HG02623 (cell line): ENCODE results near the gene DIP2A.
"Not testable (repeated sequence)": the region's sequence is repeated elsewhere in the genome, so short reads cannot be mapped to it uniquely, and the experiment has no call there.

ENCODE experiments used
- ATAC-seq: cut with Tn5 transposase; IDR thresholded peaks from one replicate; pipeline ENCODE4 v1.9.1; 2021; ENCODE audit warnings: moderate library complexity; ENCODE audit not compliant: unreplicated experiment

DIP2A gene

DNA sequence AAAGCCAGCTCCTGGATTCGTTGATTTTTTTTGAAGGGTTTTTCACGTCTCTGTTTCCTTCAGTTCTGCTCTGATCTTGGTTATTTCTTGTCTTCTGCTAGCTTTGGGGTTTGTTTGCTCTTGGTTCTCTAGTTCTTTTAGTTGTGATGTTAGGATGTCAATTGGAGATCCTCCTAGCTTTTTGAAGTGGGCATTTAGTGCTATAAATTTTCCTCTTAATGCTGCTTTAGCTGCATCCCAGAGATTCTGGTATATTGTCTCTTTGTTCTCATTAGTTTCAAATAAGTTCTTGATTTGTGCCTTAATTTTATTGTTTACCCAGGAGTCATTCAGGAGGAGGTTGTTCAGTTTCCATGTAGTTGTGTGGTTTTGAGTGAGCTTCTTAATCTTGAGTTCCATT is 120.7 kb downstream of the DIP2A start:
- ATAC-seq = not testable (repeated sequence)

DNA sequence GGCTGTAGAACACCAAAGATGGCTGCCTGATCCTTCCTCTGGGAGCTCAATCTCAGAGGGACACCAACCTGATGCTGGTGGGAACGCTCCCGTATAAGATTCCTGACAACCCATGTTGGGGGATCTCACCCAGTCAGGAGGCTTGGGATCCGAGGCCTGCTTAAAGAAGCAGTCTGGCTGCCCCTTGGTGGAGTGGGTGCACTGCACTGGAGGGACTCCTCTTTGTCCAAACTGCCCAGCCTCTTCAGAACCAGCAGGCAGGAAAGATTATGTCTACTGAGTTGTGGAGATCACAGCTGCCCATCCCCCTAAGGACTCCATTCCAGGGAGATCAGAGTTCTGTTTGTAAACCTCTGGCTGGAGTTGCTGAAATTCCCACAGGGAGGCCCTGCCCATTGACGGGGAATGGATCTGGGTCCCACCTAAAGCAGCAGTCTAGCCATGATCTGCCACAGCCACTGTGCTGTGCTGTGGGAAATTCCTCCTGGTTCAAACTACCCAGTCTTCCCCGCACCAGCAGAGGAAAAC is 123.2 kb downstream of the DIP2A start:
- no peak for ATAC-seq

DNA sequence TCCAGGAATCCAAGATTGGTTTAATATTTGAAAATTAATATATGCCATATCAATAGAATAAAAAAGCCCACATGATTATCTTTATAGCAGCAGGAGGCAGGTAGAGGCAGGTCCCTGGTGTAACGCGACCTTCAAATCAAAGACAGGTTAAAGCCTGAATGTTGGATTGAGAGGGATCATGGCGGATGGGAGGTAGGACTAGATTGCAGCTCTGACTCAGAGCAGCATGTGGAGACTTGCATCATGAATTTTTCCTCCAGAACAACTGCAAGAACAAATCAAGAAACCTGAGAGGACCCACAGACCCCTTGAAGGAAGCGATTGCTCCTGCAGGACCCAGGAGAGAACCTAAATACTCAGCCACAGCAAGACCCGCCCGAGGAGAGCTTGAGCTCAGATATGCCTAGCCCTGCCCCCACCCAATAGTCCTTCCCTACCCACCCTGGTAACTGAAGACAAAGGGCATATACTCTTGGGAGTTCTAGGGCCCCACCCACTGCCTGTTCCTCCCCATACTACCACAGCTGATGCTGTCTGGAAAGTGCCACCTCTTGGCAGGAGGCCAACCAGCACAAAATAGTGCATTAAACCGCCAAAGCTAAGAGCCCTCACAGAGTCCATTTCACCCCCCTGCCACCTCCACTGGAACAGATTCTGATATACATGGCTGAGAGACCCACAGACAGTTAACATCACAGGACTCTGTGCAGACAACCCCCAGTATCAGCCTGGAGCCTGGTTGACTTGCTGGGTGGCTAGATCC is 126.7 kb downstream of the DIP2A start:
- ATAC-seq = no peak

DNA sequence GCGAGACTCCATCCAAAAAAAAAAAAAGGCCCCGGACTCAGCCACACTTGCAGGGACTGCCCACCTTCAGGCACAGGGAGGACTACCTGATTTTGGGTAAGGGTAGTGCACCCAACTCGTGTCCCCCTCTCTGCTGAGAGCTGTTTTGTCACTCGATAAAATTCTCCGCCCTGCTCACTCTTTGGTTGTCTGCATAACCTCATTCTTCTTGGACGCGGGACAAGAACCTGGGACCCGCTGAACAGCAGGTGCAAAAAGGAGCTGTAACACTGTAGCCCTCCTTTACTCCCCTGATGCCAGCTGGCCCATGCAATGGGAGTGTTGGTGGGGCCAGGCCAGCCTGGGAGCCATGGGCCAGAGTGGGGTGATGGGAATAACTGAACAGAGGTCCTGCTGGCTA is 135.6 kb downstream of the DIP2A start:
- no peak for ATAC-seq

DNA sequence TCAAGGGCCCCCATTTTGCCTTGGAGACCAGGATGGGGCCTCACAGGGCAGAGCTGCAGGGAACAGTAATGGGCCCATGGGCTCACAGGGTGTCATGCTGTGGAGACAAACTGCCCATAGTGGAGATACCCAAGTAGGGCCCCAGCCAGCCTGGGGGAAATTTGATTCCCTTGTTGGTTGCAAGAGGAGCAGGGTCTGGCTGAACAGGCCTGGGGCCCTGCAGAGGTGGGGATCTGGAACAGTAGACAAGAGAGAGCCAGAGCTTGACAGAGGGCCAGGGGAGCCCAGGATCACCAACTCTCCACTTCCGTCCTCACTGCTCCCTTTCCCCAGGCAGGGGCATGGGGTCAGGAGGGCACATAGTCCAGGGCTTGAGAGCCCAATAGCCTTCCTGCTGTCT is 137.5 kb downstream of the DIP2A start:
- ATAC-seq = no peak

DNA sequence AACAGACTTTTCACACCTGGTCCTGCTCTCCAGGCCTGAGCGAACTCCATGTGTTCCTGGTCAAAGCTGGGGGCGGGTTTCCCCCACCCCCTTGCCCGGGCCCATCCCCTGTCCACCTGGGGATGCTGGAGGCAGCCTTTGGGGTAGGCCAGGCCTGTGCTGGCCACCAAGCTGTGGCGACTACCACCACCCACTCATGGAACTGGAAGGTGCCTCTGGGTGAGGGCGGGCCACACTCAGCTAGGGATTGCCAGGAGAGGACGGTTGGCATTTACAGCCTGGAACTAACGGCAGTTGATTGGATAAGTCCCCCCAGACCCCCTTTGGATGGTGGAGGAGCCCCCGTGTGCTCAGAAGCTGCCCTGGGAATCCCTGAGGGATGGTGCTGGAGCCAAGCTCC is 138.3 kb downstream of the DIP2A start:
- no peak for ATAC-seq

DNA sequence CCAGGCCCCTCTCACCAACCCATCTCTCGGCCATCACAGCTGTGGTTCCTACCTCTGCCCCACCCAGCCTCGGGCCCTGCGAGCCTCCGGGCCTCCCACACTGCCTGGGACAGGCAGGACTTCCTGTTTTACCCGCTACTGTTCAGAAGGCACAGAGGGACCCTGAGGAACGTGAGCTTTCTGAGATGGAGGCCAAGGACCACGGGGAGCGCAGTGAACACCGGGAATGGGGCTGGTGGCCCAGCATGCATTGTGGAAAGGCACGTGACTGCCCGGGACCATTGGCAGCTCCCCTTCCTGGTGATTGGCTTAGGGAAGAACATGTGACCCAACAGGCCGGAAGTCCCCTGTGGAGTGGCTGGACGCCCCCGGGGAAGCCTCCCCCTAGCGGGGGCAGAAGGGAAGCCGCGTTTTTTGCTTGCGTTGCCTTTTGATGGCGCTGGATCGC is 139.2 kb downstream of the DIP2A start:
- ATAC-seq = no peak

DNA sequence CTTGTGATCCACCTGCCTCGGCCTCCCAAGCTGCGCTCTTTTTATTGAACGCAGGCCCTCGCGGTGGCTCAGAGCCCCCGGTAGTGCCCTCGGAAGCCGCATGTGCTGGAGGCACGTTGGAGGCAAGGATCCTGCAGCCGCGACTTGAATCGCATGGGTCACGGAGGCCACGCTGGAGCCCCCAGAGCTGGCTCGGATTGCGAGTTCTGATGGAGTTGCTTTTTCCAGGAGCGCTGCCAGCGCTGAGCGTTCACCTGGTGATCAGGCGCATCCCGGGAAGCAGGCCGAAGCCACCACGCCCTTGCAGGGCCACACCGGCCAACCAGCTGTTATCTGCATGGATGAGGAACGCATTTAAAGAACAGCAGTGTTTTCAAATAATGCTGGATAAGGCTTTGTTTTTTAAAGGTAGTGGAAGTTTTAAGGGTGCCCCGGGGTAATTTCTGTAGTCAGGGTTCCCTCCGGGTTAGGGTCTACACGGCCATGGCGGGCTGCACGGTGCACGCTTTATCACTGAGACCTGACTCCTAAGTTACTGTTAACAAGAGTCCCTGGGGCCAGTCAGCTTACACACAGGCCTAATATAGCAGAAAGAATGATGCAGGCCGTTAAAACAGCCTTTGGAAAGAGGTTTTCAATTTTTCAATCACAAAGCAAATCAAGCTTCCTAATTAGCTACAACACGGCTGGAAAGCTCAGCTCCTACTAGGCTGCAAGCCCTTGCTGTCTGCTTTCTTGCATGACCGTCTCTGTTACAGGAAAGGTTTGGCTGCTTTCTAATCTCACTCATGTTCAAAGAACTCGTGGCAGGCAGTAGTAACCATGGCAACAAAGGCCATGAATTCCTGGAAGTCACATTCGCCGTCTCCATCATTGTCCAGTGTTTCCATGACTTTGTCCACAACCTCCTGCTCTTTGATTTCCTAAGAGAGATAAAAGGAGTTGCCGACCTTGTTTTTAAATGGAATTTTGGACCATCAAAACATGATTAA is 140.2 kb downstream of the DIP2A start:
- no peak for ATAC-seq

DNA sequence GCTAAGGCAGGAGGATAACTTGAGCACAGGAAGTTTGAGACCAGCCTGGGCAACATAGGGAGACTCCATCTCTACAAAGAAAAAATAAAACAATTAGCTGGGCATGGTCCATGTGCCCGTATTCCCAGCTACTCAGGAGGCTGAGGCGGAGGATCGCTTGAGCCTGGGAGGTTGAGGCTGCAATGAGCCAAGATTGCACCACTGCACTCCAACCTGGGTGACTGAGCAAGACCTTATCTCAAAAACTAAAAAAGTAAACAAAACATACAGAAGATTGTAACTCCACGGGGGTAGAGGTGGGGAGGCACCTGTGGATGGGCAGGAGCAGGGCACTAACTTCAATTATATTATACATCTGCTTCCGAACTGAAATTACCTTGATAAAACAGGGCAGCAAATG is 141.6 kb downstream of the DIP2A start:
- ATAC-seq = no peak

DNA sequence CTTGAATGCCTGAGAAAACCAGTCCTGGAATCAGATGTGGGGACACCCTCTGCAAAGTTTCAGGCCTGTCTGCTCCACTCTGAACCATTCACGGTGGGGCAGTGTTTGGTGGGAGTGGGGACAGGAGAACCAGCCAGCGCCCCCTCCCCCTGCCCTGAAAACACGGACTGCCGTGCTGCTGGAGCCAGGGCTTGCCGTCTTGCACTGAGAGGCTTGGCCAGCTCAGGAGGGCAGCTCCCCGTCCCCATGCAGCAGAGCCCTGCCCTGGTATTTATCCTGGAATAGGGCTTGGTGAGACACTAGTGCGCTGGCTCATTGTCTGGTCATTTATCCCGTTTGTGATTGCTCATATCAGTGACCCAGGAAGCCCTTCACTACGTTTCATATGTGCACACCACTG is 142.3 kb downstream of the DIP2A start:
- ATAC-seq = no peak

DNA sequence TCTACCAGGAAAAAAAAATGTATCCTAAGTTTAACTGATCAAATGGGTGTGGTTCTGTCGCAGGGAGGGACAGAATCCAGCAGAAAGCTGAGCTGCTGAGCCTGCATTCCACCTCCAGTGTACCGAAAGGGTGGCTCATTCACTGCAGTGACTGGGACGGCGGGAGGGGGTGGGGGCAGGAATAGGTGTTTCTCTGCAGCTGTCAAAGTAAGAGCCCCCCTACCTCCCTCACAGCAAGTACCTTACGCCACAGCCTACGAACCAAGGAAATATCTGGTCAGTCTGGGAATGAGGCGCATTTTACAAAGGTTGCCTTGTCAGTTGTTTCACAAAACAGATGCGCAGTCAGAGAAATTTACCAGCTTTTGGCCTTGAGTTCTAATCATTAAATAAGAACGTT is 144.5 kb downstream of the DIP2A start:
- no peak for ATAC-seq

DNA sequence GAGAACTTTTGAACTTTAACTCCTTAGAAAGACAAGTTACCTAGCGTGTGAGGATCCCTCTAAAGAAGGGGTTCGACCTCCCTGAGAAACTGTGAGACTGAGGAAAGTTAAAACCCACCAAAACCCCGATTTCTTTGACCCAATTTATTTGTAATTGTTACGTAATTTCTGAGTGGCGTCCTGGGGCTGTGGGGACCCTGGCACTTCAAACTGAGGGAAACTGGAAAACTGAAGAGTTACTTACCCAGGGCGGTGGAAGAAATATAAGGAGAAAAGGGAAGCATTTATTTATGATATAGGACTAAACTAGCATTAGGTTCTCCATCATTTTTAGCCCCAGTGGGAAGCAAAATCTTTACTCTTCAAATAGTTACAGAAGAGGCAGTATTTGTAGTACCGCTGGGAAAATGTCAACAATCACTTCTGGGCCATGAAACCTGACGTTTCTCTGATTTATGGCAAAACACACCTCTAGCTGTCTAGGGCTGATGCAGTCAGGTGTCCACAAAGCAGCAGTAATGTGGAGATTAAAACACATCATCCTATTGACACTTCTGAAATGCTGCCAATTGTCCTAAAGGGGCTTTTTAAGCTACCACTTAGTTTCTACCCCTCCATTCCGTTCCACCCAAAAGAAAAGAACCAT is 145.8 kb downstream of the DIP2A start:
- no peak for ATAC-seq

DNA sequence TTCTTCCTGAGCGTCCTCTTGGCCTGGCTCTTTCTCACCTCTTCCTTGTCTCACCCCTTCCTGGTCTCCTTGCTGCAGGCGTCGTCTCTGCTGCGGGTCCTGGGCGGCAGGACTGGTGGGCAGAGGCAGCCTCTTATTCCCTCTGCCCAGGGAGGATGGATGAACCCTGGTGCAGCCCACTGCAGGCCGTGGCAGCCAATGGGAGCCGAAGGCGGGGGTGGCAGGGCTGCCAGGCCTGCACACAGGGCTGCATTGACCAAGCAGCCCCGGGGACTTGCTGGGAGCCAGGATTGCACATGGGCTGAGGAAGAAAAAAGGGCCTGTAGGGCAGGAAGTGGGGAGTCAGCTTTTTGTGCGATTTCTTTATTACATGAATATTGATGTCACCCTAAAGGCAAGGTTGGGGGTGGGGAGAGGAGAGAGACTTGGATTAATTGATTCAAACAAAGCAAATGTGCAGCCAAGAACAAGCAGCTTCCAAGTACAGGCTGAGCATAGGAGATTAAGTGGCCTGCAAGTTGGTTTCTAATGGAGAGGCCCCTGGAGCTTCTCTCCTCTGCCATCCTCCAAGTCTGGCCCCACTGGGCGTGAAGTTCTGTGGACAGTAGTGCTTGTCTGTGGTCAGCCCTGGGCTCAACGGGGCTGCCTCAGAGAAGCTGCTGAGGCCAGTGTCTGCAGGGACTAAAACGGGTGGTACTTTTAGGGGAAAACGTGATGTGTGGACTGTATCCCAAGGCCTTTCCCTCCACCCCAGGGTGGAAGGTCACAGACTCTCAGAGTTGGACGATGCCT is 146.5 kb downstream of the DIP2A start, which contains the start of gene S100B:
Gene S100B (minus strand): TSS at position 108 of the 792 bp plus-strand sequence. CDS start 2,667 bp downstream, outside the sequence.
- no peak for ATAC-seq

DNA sequence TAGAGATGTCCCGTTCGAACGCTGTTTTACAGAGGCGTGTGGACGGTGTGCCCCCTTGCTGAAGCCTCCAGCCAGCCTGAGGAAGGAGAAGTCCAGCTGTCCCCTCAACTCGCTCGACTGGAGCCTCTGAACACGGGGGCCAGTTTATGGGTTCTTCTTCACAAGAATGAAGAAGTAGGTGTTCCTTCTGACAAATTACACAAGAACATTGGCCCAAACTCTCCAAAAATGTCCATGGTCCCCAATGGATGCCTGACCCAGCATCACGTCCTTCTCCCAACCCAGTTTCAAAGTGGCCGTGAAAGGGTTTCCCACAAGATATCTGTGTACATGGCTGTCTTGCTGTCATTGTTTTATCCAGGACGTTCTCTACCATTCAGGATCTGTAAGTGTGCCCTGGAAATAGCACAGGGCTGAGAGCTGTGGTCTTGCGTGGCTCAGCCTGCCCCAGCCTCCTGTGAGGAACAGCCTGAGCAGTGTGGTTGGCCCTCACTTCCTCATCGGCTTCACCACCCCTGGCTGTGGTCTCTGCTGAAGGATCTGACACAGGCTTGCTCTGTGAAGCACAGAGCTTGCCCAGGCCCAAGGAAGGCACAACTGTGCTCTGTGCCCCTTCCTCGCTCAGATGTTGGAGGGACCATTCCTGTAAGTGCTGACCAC is 147.2 kb downstream of the DIP2A start:
- ATAC-seq = peak; percentile 49

DNA sequence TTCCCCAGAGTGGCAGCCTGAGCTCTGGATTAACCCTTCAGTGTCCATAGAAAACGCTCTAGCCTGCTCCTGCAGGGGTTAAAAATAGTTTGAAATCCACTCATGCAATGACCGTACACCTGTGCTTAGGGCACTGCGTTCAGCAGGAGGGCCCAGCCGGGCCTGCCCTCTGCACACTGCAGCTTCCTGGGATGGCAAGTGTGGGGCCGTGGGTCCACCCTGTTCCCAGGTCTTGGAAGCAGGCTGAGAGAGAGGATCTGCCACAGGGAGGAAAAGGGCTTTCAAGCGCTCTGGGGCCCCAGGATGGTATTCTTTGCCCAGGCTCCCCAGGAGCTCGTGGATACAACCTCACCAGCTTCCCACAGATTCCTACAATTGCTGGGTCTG is 147.7 kb downstream of the DIP2A start:
- no peak for ATAC-seq

DNA sequence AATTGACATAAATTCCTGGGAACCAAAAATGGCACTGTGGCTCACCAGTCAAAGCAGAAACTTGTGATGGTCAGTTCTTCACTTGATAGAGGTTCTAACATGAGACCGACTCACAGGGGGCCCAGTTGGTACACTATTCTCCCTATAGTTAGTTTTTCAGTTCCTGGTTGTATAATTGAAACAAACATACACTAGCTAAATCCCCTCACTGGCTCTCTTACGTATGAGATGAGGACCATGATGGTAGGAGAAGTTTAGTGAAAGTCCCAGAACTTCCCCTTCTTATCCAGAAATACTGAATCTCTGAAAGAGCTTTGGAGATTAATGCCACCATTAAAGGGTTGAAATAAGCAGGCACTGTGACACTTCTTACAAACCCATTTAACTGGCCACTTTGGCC is 148.9 kb downstream of the DIP2A start:
- no peak for ATAC-seq

DNA sequence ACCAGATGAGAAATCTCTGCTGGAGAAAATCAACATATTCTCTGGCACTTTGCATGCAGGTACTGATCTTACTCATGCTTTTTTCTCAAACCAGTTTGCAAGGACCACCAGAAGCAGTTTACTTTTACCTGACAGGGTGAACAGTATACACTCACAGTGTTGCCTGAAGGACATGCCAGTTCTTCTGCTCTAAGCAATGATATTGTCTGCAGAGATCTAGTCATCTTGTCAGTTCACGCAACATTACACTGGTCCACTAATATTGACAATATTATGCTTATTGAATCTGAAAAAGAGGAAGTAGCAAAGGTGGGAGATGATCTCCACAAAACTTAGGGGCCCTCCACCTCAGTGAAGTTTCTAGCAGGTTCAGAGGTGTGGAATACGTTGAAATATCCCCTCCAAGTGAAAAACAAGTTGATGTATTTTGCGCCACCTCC is 150.0 kb downstream of the DIP2A start:
- peak; percentile 43 for ATAC-seq

DNA sequence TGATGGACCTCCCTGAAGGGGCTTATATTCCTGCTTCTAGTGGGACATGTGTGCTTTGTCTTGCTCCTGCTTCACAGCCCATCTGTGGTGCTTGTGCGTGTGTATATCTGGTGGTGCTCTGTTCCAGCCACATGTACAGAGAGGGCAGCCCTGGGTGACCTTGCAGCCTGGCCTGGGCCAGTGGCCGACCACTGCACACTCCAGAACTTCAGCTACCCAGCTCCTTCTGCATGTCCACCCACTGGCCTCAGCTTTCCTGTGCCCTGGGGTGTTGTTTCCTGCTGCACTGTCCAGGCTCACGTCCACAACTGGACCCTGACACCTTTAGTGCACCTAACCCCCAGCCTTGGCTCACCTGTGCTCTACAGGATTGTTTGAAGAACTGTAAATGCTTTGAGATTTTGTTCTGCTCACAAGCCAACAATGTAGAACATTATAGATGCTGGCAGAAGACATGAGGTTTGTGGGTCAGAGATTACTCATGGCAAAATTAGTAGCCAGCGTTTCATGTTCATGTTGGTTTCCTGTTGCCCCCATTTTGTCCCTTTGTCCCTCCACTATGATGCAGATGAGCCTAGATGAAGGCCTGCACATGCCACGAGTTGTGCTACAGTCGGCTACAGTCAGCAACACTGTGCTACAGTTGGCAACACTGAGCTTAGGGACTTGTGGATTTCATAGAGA is 151.5 kb downstream of the DIP2A start:
- no peak for ATAC-seq

DNA sequence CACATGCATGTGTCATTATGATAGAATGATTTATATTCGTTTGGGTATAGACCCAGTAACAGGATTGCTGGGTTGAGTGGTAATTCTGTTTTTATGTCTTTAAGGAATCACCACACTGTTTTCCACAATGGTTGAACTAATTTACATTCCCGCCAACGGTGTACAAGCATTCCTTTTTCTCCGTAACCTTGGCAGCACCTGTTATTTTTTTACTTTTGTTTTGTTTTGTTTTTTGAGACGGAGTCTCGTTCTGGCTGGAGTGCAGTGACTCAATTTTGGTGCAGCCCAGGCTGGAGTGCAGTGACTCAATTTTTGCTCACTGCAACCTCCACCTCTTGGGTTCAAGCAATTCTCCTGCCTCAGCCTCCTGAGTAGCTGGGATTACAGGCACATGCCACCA is 154.7 kb downstream of the DIP2A start:
- ATAC-seq = no peak
